PC-3 (cell line): ENCODE measurements around the gene COA5. TPM values are rescaled to one million over a fixed set of nuclear protein-coding genes. Genes with fewer than 3 reads are reported as not detected.

Experiments used
- ATAC-seq: fragments of 200-7000 bp; cut with Tn5 transposase; 2 replicates; pipeline ENCODE4 v1.9.1; 2020; ENCODE audit warnings: mild to moderate bottlenecking, moderate library complexity
- Bru-seq: library from RNA; stranded (reverse); fragments of 400-500 nt; gene quantifications from one replicate; lab custom pipeline; 2021; lab: Mats Ljungman, UMichigan
- BruChase-seq, 2 experiments: library from RNA; stranded (reverse); fragments of 400-500 nt; gene quantifications; one replicate each; lab custom pipeline; 2021; lab: Mats Ljungman, UMichigan
- BruUV-seq: library from RNA; stranded (reverse); fragments of 400-500 nt; replicated peaks from 2 replicates; lab custom pipeline; 2021; lab: Mats Ljungman, UMichigan
- CTCF ChIA-PET: fragments of 300-600 bp; sonication (Branson Sonifier 250); formaldehyde crosslinking; loops from one replicate; lab custom pipeline; 2022; ENCODE audit warnings: antibody characterized with exemption; lab: Charles Lee
- POLR2A ChIA-PET: fragments of 300-600 bp; sonication (Branson Sonifier 250); formaldehyde crosslinking; loops from one replicate; lab custom pipeline; 2022; ENCODE audit warnings: antibody characterized with exemption; ENCODE audit not compliant: unreplicated experiment; lab: Charles Lee
- DNase-seq: peaks from one replicate; pipeline ENCODE4 v3.0.0-alpha.2; 2015
- H2AFZ ChIP-seq: fragments of 300-600 bp; sonication (generic); 2 replicates; pipeline ENCODE4 v1.6.0; 2016; ENCODE audit warnings: antibody characterized with exemption, low read length
- H3F3A ChIP-seq: fragments of 300-600 bp; sonication (generic); one replicate; pipeline ENCODE4 v1.6.0; 2017; ENCODE audit warnings: antibody characterized with exemption, low read length, control low read depth, mild to moderate bottlenecking; ENCODE audit not compliant: unreplicated experiment
- H3K27ac ChIP-seq: fragments of 300-600 bp; sonication (generic); 2 replicates; pipeline ENCODE4 v1.5.1; 2016; ENCODE audit warnings: mild to moderate bottlenecking, low read length
- H3K27me3 ChIP-seq: fragments of 300-600 bp; sonication (generic); 2 replicates; pipeline ENCODE4 v1.6.1; 2016; ENCODE audit warnings: low read length, mixed read lengths
- H3K36me3 ChIP-seq: fragments of 300-600 bp; sonication (generic); 2 replicates; pipeline ENCODE4 v1.6.1; 2016; ENCODE audit warnings: low read depth, mixed run types, low read length, mixed read lengths
- H3K4me1 ChIP-seq: fragments of 300-600 bp; sonication (generic); 2 replicates; pipeline ENCODE4 v1.5.1; 2016; ENCODE audit warnings: low read length; ENCODE audit not compliant: insufficient read depth
- H3K4me2 ChIP-seq: fragments of 300-600 bp; sonication (generic); 2 replicates; pipeline ENCODE4 v1.6.0; 2016; ENCODE audit warnings: low read length
- H3K4me3 ChIP-seq: fragments of 300-600 bp; sonication (generic); 2 replicates; pipeline ENCODE4 v1.5.1; 2016; ENCODE audit warnings: mild to moderate bottlenecking, low read length, mixed read lengths
- H3K79me2 ChIP-seq: fragments of 300-600 bp; sonication (generic); 2 replicates; pipeline ENCODE4 v1.6.1; 2017; ENCODE audit warnings: low read length, mixed read lengths
- H3K9ac ChIP-seq: fragments of 300-600 bp; sonication (generic); 2 replicates; pipeline ENCODE4 v1.6.0; 2016; ENCODE audit warnings: mild to moderate bottlenecking, low read length
- H3K9me2 ChIP-seq: fragments of 300-600 bp; sonication (generic); replicated peaks from 2 replicates; pipeline ENCODE4 v1.6.1; 2016; ENCODE audit warnings: mixed run types, low read length, mixed read lengths
- H3K9me3 ChIP-seq: fragments of 300-600 bp; sonication (generic); 2 replicates; pipeline ENCODE4 v1.6.1; 2016; ENCODE audit warnings: low read length, mixed read lengths
- H4K20me1 ChIP-seq: fragments of 300-600 bp; sonication (generic); 2 replicates; pipeline ENCODE4 v1.6.1; 2016; ENCODE audit warnings: low read length, mixed read lengths
- CTCF ChIP-seq: fragments of 300-600 bp; sonication (generic); conservative IDR thresholded peaks from 2 replicates; pipeline ENCODE4 v1.5.1; 2017; ENCODE audit warnings: antibody characterized with exemption, low read depth, mild to moderate bottlenecking, low read length
- EZH2 ChIP-seq: fragments of 300-600 bp; sonication (generic); IDR thresholded peaks from one replicate; pipeline ENCODE4 v1.6.1; 2017; ENCODE audit warnings: antibody characterized with exemption, mild to moderate bottlenecking, low read length; ENCODE audit not compliant: unreplicated experiment
- EZH2phosphoT487 ChIP-seq: fragments of 300-600 bp; sonication (generic); IDR thresholded peaks from 2 replicates; pipeline ENCODE4 v1.6.1; 2018; ENCODE audit warnings: mild to moderate bottlenecking, antibody characterized with exemption, low read length, borderline replicate concordance
- intact Hi-C: fragments of 100-400 bp; cut with micrococcal nuclease; formaldehyde crosslinking; loops from 2 replicates; pipeline ENCODE4 v1.9.0; 2023
- long read RNA-seq: library from polyadenylated mRNA; unstranded; transcript quantifications from one replicate; pipeline ENCODE4 v2.0.0, GENCODE V29; 2021; ENCODE audit not compliant: unreplicated experiment
- total RNA-seq: library from RNA; depleted of rRNA; stranded (reverse); fragments of >200 nt; gene quantifications from 2 replicates; pipeline ENCODE4 v1.2.3, GENCODE V29; 2014; rRNA removed

The COA5 gene
- total RNA-seq (34.0 and 37.2 TPM in 2 replicates), Bru-seq, nascent RNA (percentile 83 among the genes with signal in this experiment), BruChase-seq, experiment 1, labeled RNA remaining after a 6-hour chase (percentile 72 among the genes with signal in this experiment), BruChase-seq, experiment 2, labeled RNA remaining after a 2-hour chase (percentile 90 among the genes with signal in this experiment)
- long read RNA-seq, transcript COA5-204 (2 exons, 958 nt): minor isoform, 21 of 119 reads
- long read RNA-seq, transcript COA5-201 (3 exons, 1,754 nt): major isoform, 52 of 119 reads
- long read RNA-seq, transcript COA5-205 (3 exons, 770 nt): minor isoform, 9 of 119 reads
- long read RNA-seq, partial matches to known transcripts: 15 of 119 reads
- long read RNA-seq, other reads (novel, unspliced or antisense): 22 of 119 reads

DNA sequence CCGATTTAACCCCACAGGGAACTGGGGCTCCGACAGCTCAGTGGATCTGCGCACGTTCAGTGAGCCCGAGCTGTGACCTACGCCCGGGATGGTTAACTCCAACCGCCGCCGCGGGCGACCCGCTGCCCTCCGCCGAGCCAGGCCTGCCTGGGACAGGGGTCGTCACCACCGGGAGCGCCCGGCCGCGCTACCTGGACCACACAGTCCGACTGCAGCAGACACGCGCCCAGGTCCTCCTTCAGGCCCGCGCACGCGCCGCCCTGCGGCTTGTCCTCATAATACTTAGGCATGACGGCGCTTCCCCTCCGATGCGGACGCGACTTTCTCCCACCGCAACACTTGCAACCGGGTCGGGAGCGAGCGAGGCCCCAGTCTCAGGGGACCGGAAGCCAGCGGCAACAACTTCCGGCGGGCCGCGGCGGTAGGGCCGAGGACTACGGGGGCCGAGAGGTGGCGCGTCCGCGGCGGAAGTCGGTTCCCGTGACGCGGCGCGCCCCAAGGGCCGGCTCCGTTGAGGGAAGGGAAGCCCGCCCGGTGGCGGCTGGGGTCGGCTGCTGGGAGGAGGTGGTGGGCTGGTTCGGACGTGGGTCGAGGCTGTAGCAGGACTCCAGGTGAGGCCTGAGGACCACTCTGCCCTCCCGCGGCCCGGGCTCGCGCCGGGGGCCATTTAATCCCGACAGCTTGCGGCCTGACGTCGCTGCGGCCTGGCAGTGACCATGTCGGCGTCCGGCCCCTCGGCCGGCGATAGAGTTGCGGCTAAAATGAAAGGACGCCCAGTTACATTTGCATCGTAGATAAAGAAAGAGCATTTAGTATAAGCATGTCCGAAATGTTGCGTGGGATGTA, at the start of gene COA5, which contains the start of gene UNC50:
COA5 (minus strand) TSS at position 397 of the 846 bp plus-strand sequence; CDS start at position 290, 107 bp downstream.
UNC50 (plus strand) TSS at position 474 of the 846 bp plus-strand sequence. CDS start 1,171 bp downstream, outside the sequence.
- intact Hi-C loops: loop anchor here (10.0 kb wide), 1 partner anchor 164 kb away; the partner anchor contains the start of gene INPP4A
- peak within 1 kb of the TSS; percentile 89 for H2AFZ ChIP-seq
- H3K27me3 ChIP-seq: no peaks in the 10 kb centered on the region
- H3K27ac ChIP-seq: peak within 1 kb of the TSS; percentile 63
- BruUV-seq: no TSS peak
- H3F3A ChIP-seq: no peaks in the 10 kb centered on the region
- H3K4me2 ChIP-seq: peak within 1 kb of the TSS; percentile 93
- no peak for TF ChIP-seq EZH2
- peaks cover 11% of the 10 kb centered on the region; the same call in 1 of the 2 replicates for H3K36me3 ChIP-seq
- H3K9me2 ChIP-seq: no peaks in the 10 kb centered on the region
- peaks cover 74% of the 10 kb centered on the region for H3K79me2 ChIP-seq
- CTCF ChIA-PET: no interaction called here
- no peaks in the 10 kb centered on the region for H3K9me3 ChIP-seq
- peaks cover 34% of the 10 kb centered on the region for H3K4me1 ChIP-seq
- peak; percentile 87 for DNase-seq
- H3K9ac ChIP-seq: peak within 1 kb of the TSS; percentile 96
- peak within 1 kb of the TSS; percentile 80 for H3K4me3 ChIP-seq
- peak; percentile 81 for ATAC-seq
- POLR2A ChIA-PET: interaction anchor here (0.6 kb wide), 2 partner anchors 314 to 1001 kb away, joined by 3 to 32 read pairs; no protein-coding TSS in a partner anchor
- no peaks in the 10 kb centered on the region for H4K20me1 ChIP-seq

DNA sequence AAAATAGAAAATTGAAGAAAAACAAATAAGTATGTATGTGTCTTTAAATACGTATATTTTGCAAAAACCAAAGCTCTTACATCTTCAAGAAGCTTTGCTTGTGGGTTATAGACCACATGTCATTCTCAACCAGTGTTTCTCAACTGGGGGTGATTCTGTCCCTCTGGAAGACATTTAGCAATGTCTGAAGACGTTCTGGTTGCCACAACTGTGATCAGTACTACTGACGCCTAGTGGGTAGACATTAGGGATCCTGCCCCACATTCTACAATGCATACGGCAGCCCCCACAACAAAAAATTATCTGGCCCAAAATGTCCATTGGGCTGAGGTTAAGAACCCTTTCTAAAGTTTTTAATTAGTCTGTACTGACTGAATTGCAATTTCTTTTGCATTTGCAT, 48.5 kb upstream of the COA5 start:
- Histone ChIP-seq H3K9ac (no peak overlapping the region), H3K27me3 (no peaks in the 10 kb centered on the region), H3K36me3 (0 out of 2 replicates have a peak, but pooled peaks cover 4% of the 10 kb centered on the region), H3F3A (no peaks in the 10 kb centered on the region), H3K4me1 (no peaks in the 10 kb centered on the region), H3K79me2 (no peaks in the 10 kb centered on the region), H3K27ac (no peak overlapping the region), H3K9me2 (no peaks in the 10 kb centered on the region), H3K4me3 (no peak overlapping the region), H4K20me1 (no peaks in the 10 kb centered on the region), H3K9me3 (no peaks in the 10 kb centered on the region), H3K4me2 (no peak overlapping the region), H2AFZ (no peak overlapping the region)
- ATAC-seq (no peak), DNase-seq (no peak)
- BruUV-seq: no TSS peak
- ChIA-PET POLR2A (no interaction called here), CTCF (interaction anchor here (0.6 kb wide), 1 partner anchor 376 kb away, joined by 8 read pairs; no protein-coding TSS in a partner anchor)
- TF ChIP-seq EZH2 (no peak), CTCF (no peak), EZH2phosphoT487 (no peak)
- intact Hi-C loops: no loop called here
